Measurements from ENCODE around the gene KDM2B.

Gene KDM2B

GRCh38 chr12:121423253-121423652 is 157.6 kb downstream of the KDM2B start:
- no peak for TF ChIP-seq CTCF (IDR thresholded peaks at IDR 0.05; ENCODE audit: low read depth, low read length)
- no peak overlapping the region for H3K4me3 ChIP-seq (replicated peaks in 1 of 2; ENCODE audit: low read depth in 2 of 2, low read length in 2 of 2)
- DNase-seq (ENCODE audit: low read depth in 2 of 2), result no peak

DNA sequence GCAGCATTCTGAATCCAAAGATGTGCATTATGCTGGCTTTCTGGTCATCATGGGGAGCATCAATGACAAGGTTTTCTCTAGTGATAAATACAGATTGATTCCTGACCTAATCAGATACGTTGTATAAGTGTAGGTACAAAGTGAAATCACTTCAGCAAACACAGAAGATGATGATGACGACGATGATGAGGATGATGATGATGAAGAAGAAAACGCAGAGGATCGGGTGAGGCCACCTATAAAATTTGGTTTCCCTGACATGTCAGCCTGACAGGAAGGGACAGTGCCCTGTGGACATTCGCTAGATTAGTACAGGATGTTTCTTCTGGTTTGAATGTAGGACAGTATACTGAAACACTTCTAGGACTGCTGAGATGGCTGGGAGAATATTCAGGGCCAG is 160.7 kb downstream of the KDM2B start:
- no peak for TF ChIP-seq CTCF (IDR thresholded peaks at IDR 0.05; ENCODE audit: low read depth, low read length)
- H3K4me3 ChIP-seq (replicated peaks in 1 of 2; ENCODE audit: low read depth in 2 of 2, low read length in 2 of 2), result no peak overlapping the region
- DNase-seq (ENCODE audit: low read depth in 2 of 2), result no peak

DNA sequence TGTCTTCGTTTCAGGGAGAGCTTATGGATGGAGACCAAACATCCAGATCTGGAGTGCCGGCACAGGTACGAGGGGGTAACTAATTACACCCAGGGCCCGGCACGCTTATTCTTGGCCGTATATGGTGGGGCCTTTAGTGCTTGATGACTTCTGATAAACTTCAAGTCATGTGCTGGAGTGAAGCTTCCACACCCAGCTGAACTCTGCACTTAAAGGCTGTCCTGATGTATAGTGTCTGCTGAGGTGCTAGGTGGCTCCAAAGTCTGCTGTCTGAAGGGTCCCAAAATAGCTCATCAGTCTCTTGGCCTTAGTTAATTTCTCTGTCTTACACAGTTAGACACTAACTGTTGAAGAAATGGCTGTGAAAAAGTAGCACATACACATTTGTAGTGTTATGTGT is 163.0 kb downstream of the KDM2B start:
- no peak for TF ChIP-seq CTCF (IDR thresholded peaks at IDR 0.05; ENCODE audit: low read depth, low read length)
- no peak overlapping the region for H3K4me3 ChIP-seq (replicated peaks in 1 of 2; ENCODE audit: low read depth in 2 of 2, low read length in 2 of 2)
- no peak for DNase-seq (ENCODE audit: low read depth in 2 of 2)

DNA sequence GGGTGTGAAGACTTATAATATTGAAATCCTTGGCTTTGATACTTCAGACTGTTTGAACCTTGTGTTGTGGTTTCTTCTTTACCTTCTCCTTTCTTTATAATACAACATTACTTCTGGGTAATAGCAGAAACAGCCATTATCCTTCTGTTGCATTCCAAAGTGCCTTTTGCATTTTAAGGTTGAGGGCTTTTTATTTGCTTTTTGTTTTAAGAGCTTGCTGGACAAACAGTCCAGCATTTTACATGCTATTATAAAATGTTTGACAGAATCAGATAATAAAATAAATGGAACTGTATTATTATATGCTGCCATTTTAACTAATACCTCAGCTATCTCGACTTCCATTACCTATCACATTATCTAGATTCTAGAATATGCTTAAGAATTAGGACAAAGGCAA is 166.9 kb downstream of the KDM2B start:
- TF ChIP-seq CTCF (IDR thresholded peaks at IDR 0.05; ENCODE audit: low read depth, low read length), result no peak
- DNase-seq (ENCODE audit: low read depth in 2 of 2), result no peak
- no peak overlapping the region for H3K4me3 ChIP-seq (replicated peaks in 1 of 2; ENCODE audit: low read depth in 2 of 2, low read length in 2 of 2)

GRCh38 chr12:121405211-121405610 is 175.6 kb downstream of the KDM2B start:
- no peak for DNase-seq (ENCODE audit: low read depth in 2 of 2)
- no peak for TF ChIP-seq CTCF (IDR thresholded peaks at IDR 0.05; ENCODE audit: low read depth, low read length)
- H3K4me3 ChIP-seq (replicated peaks in 1 of 2; ENCODE audit: low read depth in 2 of 2, low read length in 2 of 2), result no peak overlapping the region

- no peak for TF ChIP-seq CTCF (IDR thresholded peaks at IDR 0.05; ENCODE audit: low read depth, low read length)
- H3K4me3 ChIP-seq (replicated peaks in 1 of 2; ENCODE audit: low read depth in 2 of 2, low read length in 2 of 2), result no peak overlapping the region
- DNase-seq (ENCODE audit: low read depth in 2 of 2), result peak; percentile 17 to 27
Observed at GRCh38 chr12:121404734-121405133, 176.1 kb downstream of the KDM2B start.

GRCh38 chr12:121403721-121404120 is 177.1 kb downstream of the KDM2B start:
- no peak for TF ChIP-seq CTCF (IDR thresholded peaks at IDR 0.05; ENCODE audit: low read depth, low read length)
- DNase-seq (ENCODE audit: low read depth in 2 of 2), result no peak
- H3K4me3 ChIP-seq (replicated peaks in 1 of 2; ENCODE audit: low read depth in 2 of 2, low read length in 2 of 2), result no peak overlapping the region

Data from cardiac fibroblast (primary cell).